HG03575 (cell line): Measurements from ENCODE around the gene NECAB3.

ENCODE experiments used
- ATAC-seq: cut with Tn5 transposase; IDR thresholded peaks from one replicate; pipeline ENCODE4 v1.9.1; 2021; ENCODE audit not compliant: unreplicated experiment, insufficient number of reproducible peaks, low FRiP score; ENCODE audit errors: extremely low read depth

The NECAB3 gene

GRCh38 chr20:33681728-33682353 is 7.6 kb upstream of the NECAB3 start:
- ATAC-seq, result no peak

- ATAC-seq, result no peak
Measured at GRCh38 chr20:33681288-33681687, 7.1 kb upstream of the NECAB3 start.

- ATAC-seq, result no peak
Measured at GRCh38 chr20:33680686-33681085, 6.5 kb upstream of the NECAB3 start.

DNA sequence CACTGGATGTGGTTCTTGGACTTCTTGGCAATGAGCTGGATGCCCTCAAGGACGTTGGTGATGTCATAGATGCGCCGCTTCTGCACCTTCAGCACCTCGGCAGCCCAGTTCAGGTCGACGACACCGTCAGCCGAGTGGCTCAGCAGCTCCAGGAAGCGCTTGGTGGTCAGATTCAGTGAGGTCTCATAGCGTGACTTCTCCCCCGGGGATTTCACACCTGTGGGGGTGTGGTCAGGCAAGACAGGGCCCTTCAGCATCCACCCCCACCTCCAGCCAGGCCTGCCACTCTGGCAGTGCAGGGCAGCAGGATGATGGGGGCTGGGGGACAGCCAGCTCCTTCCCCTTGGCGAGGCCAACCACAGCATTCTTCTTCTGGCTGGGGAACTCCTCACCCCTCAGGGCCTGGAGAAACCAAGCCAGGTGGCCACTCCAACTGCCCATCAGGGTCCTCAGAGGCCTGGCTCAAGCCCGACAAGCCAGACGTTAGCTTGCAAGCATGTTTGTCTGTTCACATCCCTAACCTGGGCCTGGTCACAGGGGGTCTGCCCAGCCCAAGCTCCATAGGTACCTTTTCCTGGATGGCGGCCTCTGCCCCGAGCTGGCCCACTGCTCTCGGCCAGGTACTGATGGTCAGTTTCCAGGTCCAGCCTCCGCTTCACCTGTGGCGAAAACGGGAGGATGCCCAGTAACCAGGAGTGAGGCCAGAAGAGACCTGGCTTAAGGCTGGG is 5.7 kb upstream of the NECAB3 start:
- ATAC-seq, result no peak

DNA sequence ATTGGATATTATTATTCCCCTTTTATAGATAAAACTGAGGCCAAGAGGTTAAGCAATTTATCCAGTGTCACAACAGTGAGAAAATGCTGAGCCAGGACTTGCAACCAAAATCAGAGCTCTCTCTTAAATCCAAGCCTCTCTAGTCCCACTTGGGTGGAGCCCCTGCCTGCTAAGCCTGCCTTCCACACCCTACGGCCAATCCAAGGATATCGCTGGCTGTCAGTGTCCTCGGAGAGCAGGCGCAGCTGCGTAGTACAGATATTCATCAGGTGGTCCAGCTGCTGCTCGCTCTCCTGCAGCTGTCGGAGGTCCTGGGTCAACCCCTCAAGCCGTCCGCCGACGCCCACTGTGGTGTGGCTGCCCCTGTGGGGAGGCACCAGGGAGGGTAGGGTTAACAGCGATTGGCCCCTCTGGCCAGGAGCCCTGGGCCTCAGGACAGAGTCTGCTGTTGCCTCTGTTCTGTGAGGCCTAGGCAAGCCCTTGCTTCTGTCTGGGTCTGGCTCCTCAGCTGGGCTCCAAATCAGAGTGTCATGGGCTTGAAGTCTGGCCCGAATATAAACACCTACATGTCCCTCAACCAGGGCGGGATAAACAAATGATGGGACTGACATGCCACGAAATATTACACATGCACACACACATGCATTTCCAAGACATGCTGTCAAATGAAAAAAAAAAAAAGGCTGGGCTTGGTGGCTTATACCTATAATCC is 3.9 kb upstream of the NECAB3 start:
- no peak for ATAC-seq

GRCh38 chr20:33676652-33677645 is 2.7 kb upstream of the NECAB3 start:
- ATAC-seq, result no peak

GRCh38 chr20:33676121-33676520 is 1.9 kb upstream of the NECAB3 start:
- no peak for ATAC-seq

GRCh38 chr20:33675136-33675959 is 1.1 kb upstream of the NECAB3 start:
- no peak for ATAC-seq

DNA sequence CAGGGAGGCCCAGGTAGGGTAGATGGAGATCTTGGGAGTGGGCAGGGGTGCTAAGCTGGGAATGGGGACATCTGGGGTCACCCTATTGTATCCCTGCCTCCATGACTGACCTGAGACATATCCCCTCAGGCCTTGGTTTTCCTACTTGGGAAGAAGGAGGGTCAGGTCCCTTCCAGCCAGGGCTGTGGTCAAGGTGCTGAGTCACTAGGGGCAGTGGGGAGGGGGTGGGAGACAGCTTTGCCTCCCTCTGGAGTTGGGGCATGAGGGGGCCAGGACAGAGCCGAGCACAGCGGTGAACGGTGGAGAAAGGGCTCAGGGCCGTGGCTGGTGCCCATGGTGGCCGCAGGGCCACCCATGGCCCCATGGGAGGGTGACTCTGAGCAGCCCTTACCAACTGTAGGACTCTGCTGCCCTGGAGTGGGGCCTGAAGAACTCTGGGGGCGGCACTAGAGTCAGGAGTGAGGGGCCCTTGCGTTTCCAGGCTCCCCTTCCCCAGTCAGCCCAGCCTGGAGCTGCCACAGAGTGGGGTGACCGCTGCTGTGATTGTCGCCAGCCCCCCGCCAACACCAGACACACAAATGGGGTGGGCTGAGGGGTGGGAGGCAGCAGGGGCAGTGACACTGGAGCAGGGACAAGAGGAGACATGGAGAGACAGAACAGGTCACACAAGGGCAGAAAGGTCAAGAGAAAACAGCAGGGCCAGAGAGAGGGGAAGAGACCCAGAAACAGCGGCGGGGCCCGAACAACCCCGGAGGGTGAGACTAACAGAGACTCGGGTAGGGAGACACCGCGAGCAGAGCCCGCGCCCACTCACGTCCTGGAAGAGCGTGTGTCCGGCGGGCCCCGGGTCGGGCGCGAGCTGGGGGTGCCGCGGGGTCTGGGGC is 576 bp downstream of the NECAB3 start:
- ATAC-seq, result no peak

DNA sequence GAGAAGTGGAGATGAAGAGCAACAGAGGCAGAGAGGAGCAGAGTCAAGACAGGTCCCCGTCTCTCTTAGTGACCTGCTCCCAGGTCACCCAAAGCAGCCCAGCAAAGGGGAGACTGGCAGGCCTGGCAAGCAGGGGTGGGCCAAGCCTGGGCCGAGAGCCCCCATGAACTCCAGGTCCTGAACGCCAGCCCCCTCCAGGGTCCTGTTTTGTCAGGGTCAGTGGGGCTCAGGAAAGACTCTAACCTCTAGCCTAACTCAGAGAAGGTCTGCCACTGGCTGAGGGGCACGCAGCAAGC is 1.2 kb downstream of the NECAB3 start:
- ATAC-seq, result no peak

GRCh38 chr20:33672426-33673113 is 1.7 kb downstream of the NECAB3 start:
- no peak for ATAC-seq

DNA sequence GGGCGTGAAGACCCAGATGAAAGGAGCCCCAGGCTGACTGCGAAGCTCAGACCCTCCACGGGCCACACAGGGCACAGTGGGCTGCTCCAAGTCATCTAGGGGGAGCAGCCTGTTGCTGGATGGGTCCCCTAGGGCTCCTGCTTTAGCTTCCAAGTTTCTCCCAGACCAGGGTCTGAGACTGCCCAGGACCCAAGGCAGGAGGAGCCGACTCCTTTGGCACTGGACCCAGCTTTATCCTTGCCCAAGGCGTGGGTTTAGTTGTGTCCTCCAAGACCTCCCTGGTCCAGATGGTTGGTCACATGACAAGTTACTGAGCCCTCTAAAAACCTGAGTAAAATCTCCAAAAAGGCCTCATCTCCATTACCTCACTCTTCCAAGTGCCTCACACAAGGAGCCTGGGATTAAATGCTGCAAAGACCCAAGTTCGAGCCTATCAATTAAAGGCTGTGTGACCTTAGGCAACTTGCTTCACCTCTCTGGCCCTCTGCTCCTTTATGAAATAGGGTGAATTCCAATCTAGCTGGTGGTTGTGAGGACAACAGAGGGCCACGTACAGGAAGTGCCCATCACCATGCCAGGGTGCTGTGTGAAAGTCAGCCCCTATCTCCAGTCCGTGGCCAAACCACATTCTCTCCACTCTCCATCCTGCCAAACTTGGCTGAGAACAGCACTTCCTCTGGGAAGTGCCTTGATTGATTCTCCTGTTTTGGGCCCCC is 2.5 kb downstream of the NECAB3 start:
- no peak for ATAC-seq

- no peak for ATAC-seq
Measured at GRCh38 chr20:33670715-33671499, 3.3 kb downstream of the NECAB3 start.

- no peak for ATAC-seq
Measured at GRCh38 chr20:33669873-33670640, 4.2 kb downstream of the NECAB3 start.

- no peak for ATAC-seq
Measured at GRCh38 chr20:33669224-33669623, 5.0 kb downstream of the NECAB3 start.
